DMS 273 (cell line): ENCODE results near the gene TM7SF3.
A peak's percentile ranks its signal among the peaks of the same experiment; 100 is the strongest.
"Not testable (repeated sequence)": the region's sequence is repeated elsewhere in the genome, so short reads cannot be mapped to it uniquely, and the experiment has no call there.

Source experiments
- DNase-seq: peaks from one replicate; lab custom pipeline; 2025; ENCODE audit not compliant: unreplicated experiment; lab: John Stamatoyannopoulos, UW

TM7SF3 gene

GRCh38 chr12:27017163-27017823 is 3.1 kb upstream of the TM7SF3 start:
- not testable (repeated sequence) for DNase-seq

GRCh38 chr12:27015730-27016076 is 1.5 kb upstream of the TM7SF3 start:
- DNase-seq: peak; percentile 57

- DNase-seq: peak; percentile 12
Observed at GRCh38 chr12:27014859-27015729, 910 bp upstream of the TM7SF3 start.

- DNase-seq: peak; percentile 31
Observed at GRCh38 chr12:27013611-27014084, 536 bp downstream of the TM7SF3 start.

- no peak for DNase-seq
Observed at GRCh38 chr12:27012982-27013255, 1.3 kb downstream of the TM7SF3 start.

- DNase-seq: no peak
Observed at GRCh38 chr12:27012239-27012981, 1.8 kb downstream of the TM7SF3 start.

GRCh38 chr12:27009881-27010301 is 4.3 kb downstream of the TM7SF3 start:
- DNase-seq: no peak

- no peak for DNase-seq
Observed at GRCh38 chr12:27008081-27008480, 6.1 kb downstream of the TM7SF3 start.

- DNase-seq: no peak
Observed at GRCh38 chr12:27006797-27007467, 7.3 kb downstream of the TM7SF3 start.

GRCh38 chr12:27005495-27005894 is 8.7 kb downstream of the TM7SF3 start:
- no peak for DNase-seq

- DNase-seq: peak; percentile 72
Observed at GRCh38 chr12:27003421-27004381, 10.5 kb downstream of the TM7SF3 start.

- no peak for DNase-seq
Observed at GRCh38 chr12:27002141-27002540, 12.0 kb downstream of the TM7SF3 start.

GRCh38 chr12:27001663-27002062 is 12.5 kb downstream of the TM7SF3 start:
- no peak for DNase-seq

- no peak for DNase-seq
Observed at GRCh38 chr12:27000961-27001360, 13.2 kb downstream of the TM7SF3 start.

- DNase-seq: no peak
Observed at GRCh38 chr12:26997003-26997402, 17.2 kb downstream of the TM7SF3 start.

- no peak for DNase-seq
Observed at GRCh38 chr12:26995706-26996105, 18.5 kb downstream of the TM7SF3 start.

- no peak for DNase-seq
Observed at GRCh38 chr12:26994109-26994508, 20.1 kb downstream of the TM7SF3 start.

GRCh38 chr12:26991826-26992225 is 22.4 kb downstream of the TM7SF3 start:
- no peak for DNase-seq

- no peak for DNase-seq
Observed at GRCh38 chr12:26989873-26990272, 24.3 kb downstream of the TM7SF3 start.

- DNase-seq: no peak
Observed at GRCh38 chr12:26988703-26989102, 25.5 kb downstream of the TM7SF3 start.
